ENCODE measurements around the gene ACAD8. TPM values are rescaled to one million over a fixed set of nuclear protein-coding genes. Genes with fewer than 3 reads are reported as not detected.

ACAD8 gene
- total and polyA plus RNA-seq, 11 donors = 21.0 to 48.2 (median 37.1) TPM

DNA sequence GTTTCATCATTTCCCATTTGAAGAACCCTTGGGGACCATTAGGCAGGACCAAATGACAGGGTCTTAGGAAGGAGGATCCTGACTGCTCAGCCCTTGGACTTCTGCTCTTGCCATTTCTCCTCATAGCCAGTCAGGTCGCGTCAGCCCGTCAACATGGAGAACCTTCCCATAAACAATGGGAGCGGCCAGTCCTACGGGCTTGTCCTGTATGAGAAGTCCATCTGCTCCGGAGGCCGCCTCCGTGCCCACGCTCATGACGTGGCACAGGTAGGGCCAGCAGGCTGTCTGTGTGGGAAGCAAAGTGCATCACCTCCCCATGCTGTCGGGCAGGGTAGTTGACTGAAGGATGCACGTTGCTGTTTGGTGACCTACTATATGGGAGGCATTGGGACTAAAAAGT is 58.9 kb downstream of the ACAD8 start:
- intact Hi-C loops (cut with DNase I) = no loop called here
- peaks cover 0 to 9% (median 0%) of the 10 kb centered on the region in 9 donors for H3K27me3 ChIP-seq
- no peak for DNase-seq
- no peak overlapping the region for H3K27ac ChIP-seq
- no peak for TF ChIP-seq POLR2A (IDR thresholded peaks at IDR 0.05)
- TF ChIP-seq, protein P1, sequence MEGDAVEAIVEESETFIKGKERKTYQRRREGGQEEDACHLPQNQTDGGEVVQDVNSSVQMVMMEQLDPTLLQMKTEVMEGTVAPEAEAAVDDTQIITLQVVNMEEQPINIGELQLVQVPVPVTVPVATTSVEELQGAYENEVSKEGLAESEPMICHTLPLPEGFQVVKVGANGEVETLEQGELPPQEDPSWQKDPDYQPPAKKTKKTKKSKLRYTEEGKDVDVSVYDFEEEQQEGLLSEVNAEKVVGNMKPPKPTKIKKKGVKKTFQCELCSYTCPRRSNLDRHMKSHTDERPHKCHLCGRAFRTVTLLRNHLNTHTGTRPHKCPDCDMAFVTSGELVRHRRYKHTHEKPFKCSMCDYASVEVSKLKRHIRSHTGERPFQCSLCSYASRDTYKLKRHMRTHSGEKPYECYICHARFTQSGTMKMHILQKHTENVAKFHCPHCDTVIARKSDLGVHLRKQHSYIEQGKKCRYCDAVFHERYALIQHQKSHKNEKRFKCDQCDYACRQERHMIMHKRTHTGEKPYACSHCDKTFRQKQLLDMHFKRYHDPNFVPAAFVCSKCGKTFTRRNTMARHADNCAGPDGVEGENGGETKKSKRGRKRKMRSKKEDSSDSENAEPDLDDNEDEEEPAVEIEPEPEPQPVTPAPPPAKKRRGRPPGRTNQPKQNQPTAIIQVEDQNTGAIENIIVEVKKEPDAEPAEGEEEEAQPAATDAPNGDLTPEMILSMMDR (IDR thresholded peaks at IDR 0.05) = no peak
- H3K4me1 ChIP-seq = no peaks in the 10 kb centered on the region
- H3K9me3 ChIP-seq = peaks cover 0 to 10% (median 4%) of the 10 kb centered on the region in 12 donors
- ATAC-seq = no peak
- WGBS, 4 donors = 84 to 93% (median 85%) methylated on average over 8 to 12 of the region's 12 CpGs
- H3K36me3 ChIP-seq = no peaks in the 10 kb centered on the region
- no peak overlapping the region for H3K4me3 ChIP-seq

DNA sequence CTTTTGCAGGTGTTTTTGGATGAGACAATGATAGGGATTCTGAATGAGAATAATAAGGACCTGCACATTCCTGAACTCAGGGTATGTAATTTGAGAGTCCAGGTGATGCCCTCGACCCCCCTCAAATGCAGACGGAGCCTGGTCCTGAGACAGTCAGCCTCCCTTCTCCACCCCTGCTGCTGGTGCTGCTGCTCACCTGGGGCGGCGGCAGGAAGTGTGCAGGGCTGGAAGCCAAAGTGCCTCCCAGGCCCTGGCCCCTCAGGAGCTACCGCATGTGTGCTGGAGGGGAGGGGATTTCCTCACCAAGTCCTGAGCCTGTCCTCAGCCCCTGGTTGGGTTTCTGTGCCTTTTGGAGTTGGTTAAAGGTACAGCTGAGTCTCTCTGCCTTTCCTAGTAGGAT is 59.4 kb downstream of the ACAD8 start:
- TF ChIP-seq, protein P1 (IDR thresholded peaks at IDR 0.05) = no peak
- no peak for TF ChIP-seq POLR2A (IDR thresholded peaks at IDR 0.05)
- H3K9me3 ChIP-seq = peaks cover 0 to 16% (median 5%) of the 10 kb centered on the region in 12 donors
- WGBS, 4 donors = 65 to 83% (median 72%) methylated on average over 5 of the region's 5 CpGs
- DNase-seq (no peak), ATAC-seq (no peak)
- intact Hi-C loops (cut with DNase I) = no loop called here
- peaks cover 0 to 9% (median 0%) of the 10 kb centered on the region in 9 donors for H3K27me3 ChIP-seq
- H3K27ac ChIP-seq = no peak overlapping the region
- no peaks in the 10 kb centered on the region for H3K36me3 ChIP-seq
- H3K4me1 ChIP-seq = no peaks in the 10 kb centered on the region
- H3K4me3 ChIP-seq = no peak overlapping the region

DNA sequence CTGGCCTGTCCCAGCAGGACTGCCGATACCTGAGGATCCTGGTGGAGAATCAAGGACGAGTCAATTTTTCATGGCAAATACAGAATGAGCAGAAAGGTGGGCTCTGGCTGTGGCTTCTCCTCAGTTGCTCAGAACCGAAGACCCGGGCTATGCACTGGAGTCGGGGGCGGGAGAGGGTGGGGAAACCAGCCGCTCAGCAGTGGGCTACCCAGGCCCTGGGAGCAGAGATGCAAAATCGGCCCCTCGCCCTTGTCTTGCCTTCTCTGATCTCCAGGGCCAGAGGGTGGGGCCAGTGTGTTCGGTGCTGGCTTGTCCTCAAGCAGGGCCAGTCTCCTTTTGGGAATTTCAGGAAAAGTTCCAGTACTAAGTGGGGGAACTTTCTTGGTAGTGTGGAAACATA is 60.0 kb downstream of the ACAD8 start:
- intact Hi-C loops (cut with DNase I) = no loop called here
- TF ChIP-seq, protein P1 (IDR thresholded peaks at IDR 0.05) = no peak
- TF ChIP-seq POLR2A (IDR thresholded peaks at IDR 0.05) = no peak
- no peak overlapping the region for H3K4me3 ChIP-seq
- no peak overlapping the region for H3K27ac ChIP-seq
- 84 to 89% (median 86%) methylated on average over 9 to 10 of the region's 10 CpGs for WGBS, 4 donors
- ATAC-seq (no peak), DNase-seq (no peak)
- peaks cover 0 to 22% (median 5%) of the 10 kb centered on the region in 12 donors for H3K9me3 ChIP-seq
- no peaks in the 10 kb centered on the region for H3K36me3 ChIP-seq
- peaks cover 0 to 9% (median 0%) of the 10 kb centered on the region in 9 donors for H3K27me3 ChIP-seq
- H3K4me1 ChIP-seq = no peaks in the 10 kb centered on the region

DNA sequence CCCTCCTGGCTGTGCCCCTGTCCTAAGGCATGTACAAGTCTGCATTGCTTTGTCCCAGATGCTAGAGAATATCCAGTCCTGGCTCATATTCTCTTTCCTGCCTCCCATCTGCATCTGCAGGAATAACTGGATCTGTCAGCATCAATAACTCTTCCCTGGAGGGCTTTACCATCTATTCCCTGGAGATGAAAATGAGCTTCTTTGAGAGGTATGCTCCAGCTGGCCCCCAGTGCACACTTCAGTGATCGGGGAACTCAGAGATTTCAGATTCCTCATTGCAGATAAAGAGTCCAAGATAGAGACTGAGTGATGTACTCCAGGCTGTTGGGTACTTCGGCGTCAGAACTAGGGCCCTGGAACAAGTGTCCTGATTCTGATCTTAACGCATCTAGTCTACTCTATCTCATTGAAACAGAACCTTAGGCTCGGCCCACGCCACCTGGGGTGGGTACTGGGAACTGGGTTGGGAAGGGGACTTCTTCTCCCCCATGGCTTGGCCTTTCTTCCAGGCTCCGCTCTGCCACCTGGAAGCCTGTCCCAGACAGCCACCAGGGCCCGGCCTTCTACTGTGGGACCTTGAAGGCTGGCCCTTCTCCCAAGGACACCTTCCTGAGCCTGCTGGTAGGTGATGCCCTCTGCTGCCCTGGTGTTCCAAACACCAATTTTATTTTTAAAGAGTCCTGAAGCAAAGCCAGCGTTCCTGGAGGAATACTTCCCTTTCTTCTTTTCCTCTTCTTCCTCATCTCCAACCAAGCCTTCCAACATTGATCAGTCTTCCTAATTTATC is 60.6 kb downstream of the ACAD8 start:
- Histone ChIP-seq H3K27me3 (peaks cover 0 to 13% (median 0%) of the 10 kb centered on the region in 9 donors), H3K36me3 (no peaks in the 10 kb centered on the region), H3K4me1 (no peaks in the 10 kb centered on the region), H3K27ac (no peak overlapping the region), H3K9me3 (peaks cover 0 to 22% (median 5%) of the 10 kb centered on the region in 12 donors), H3K4me3 (no peak overlapping the region)
- TF ChIP-seq, protein P1 (IDR thresholded peaks at IDR 0.05) = no peak
- no peak for TF ChIP-seq POLR2A (IDR thresholded peaks at IDR 0.05)
- intact Hi-C loops (cut with DNase I) = no loop called here
- 59 to 72% (median 70%) methylated on average over 9 of the region's 9 CpGs for WGBS, 4 donors
- DNase-seq = no peak
- ATAC-seq = no peak

Other genes starting within 250 kb of the ACAD8 start
- gene JAM3, start 184.5 kb upstream of the ACAD8 start, total RNA-seq = 10 to 100 TPM; 23.4 to 56.9 (median 34.3) TPM
- 10 to 100 TPM; 11.9 to 18.5 TPM for gene JAM3, start 184.5 kb upstream of the ACAD8 start, polyA plus RNA-seq
- gene NCAPD3, start 29.6 kb upstream of the ACAD8 start, total RNA-seq = 10 to 100 TPM in 6 of 9 donors, 1 to 10 TPM in 3; 9.4 to 18.8 (median 11.0) TPM
- gene NCAPD3, start 29.6 kb upstream of the ACAD8 start, polyA plus RNA-seq = 1 to 10 TPM; 4.7 to 9.8 TPM
- 10 to 100 TPM; 35.0 to 49.6 (median 37.8) TPM for gene VPS26B, start 28.9 kb upstream of the ACAD8 start, total RNA-seq
- gene VPS26B, start 28.9 kb upstream of the ACAD8 start, polyA plus RNA-seq = 10 to 100 TPM; 19.6 to 36.8 TPM
- 10 to 100 TPM; 34.1 to 47.8 (median 41.9) TPM for gene THYN1, start 216 bp upstream of the ACAD8 start, total RNA-seq
- 10 to 100 TPM; 48.8 to 59.4 TPM for gene THYN1, start 216 bp upstream of the ACAD8 start, polyA plus RNA-seq
- not detected for gene GLB1L3, start 22.8 kb downstream of the ACAD8 start, total RNA-seq
- not detected for gene GLB1L3, start 22.8 kb downstream of the ACAD8 start, polyA plus RNA-seq
- gene GLB1L2, start 78.4 kb downstream of the ACAD8 start, total RNA-seq = 1 to 10 TPM in 1 of 9 donors, under 1 TPM in 6, not detected in 2; 0.19 to 1.3 (median 0.37) TPM
- gene GLB1L2, start 78.4 kb downstream of the ACAD8 start, polyA plus RNA-seq = under 1 TPM; 0.15 to 0.42 TPM
- gene B3GAT1, start 158.7 kb downstream of the ACAD8 start, total RNA-seq = under 1 TPM in 6 of 9 donors, not detected in 3; 0.05 to 0.64 (median 0.15) TPM
- under 1 TPM in 1 of 2 donors, not detected in 1; 0.04 TPM for gene B3GAT1, start 158.7 kb downstream of the ACAD8 start, polyA plus RNA-seq